Measurements from ENCODE around the gene TRAK1.

The TRAK1 gene

DNA sequence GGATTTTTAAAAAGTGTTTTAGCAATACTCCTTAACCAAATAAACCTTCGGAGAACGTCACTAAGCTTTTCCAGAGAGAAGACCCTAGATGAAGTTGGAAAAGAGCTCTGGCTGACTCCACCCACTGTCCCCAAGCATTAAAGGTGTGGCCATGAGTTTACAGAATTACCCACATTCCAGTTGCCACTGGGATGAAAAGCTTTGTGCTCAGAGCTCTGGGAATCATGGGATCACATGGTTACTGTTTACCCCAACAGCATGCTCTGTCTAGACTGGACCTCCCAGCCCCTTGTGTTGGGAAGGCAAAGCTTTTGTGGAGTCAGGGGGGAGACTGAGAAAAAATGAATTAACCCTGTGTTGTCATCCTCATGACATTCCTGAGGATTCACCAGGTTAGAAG lies 119.6 kb downstream of the TRAK1 start:
- Mint-ChIP-seq H3K9me3 (peaks cover 10% of the 10 kb centered on the region), H3K27ac (no peak overlapping the region), H3K36me3 (ENCODE audit: low read depth) (peaks cover 80% of the 10 kb centered on the region), H3K4me3 (no peak overlapping the region), H3K27me3 (ENCODE audit: low read depth, poor library complexity) (peaks cover 5% of the 10 kb centered on the region), H3K4me1 (peaks cover 18% of the 10 kb centered on the region)
- TF ChIP-seq, protein P1, sequence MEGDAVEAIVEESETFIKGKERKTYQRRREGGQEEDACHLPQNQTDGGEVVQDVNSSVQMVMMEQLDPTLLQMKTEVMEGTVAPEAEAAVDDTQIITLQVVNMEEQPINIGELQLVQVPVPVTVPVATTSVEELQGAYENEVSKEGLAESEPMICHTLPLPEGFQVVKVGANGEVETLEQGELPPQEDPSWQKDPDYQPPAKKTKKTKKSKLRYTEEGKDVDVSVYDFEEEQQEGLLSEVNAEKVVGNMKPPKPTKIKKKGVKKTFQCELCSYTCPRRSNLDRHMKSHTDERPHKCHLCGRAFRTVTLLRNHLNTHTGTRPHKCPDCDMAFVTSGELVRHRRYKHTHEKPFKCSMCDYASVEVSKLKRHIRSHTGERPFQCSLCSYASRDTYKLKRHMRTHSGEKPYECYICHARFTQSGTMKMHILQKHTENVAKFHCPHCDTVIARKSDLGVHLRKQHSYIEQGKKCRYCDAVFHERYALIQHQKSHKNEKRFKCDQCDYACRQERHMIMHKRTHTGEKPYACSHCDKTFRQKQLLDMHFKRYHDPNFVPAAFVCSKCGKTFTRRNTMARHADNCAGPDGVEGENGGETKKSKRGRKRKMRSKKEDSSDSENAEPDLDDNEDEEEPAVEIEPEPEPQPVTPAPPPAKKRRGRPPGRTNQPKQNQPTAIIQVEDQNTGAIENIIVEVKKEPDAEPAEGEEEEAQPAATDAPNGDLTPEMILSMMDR (IDR thresholded peaks at IDR 0.05): no peak
- no peak for DNase-seq

DNA sequence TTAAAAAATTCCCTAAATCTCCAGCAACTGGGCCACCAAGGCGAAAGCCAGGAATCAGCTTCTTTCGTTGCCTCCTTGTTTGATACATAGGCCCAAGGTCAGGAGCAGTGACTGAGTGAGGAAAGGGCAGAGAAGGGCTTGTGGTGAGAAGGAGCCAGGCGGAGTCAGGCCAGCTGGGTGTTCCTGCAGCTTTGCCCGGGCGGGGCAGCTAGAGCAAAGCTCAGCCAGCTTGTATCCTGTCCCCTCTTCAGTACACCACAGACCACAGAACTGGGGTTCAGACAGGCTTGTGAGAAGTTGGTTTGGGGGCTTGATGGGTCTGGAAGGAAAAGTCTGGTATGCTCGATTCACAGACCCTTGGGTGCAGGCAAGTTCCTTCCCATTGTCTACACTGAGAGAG lies 122.3 kb downstream of the TRAK1 start:
- H3K27ac Mint-ChIP-seq: no peak overlapping the region
- peaks cover 38% of the 10 kb centered on the region for H3K4me1 Mint-ChIP-seq
- H3K4me3 Mint-ChIP-seq: no peak overlapping the region
- H3K36me3 Mint-ChIP-seq (ENCODE audit: low read depth): peaks cover 60% of the 10 kb centered on the region
- TF ChIP-seq, protein P1 (IDR thresholded peaks at IDR 0.05): no peak
- H3K27me3 Mint-ChIP-seq (ENCODE audit: low read depth, poor library complexity): peaks cover 7% of the 10 kb centered on the region
- no peak for DNase-seq
- peaks cover 7% of the 10 kb centered on the region for H3K9me3 Mint-ChIP-seq

DNA sequence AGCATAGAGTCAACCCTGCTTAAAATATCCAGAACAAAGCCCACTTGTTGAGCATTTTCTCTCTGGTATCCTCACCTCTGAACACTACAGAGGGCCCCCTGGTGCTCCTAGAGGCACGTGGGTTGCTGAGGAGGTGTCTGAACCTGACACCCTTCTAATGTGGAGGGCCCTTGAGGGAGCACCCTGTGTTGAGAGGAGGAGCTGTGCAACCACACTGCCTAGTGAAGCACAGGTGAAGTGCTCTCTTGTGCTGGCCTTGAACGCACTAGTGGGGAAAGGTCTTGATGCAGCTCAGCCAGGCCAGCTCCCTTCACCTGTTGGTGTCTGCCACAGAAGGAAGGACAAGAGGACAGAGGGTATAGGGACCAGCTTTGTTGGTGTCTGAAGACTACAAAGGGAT lies 122.9 kb downstream of the TRAK1 start:
- Mint-ChIP-seq H3K27me3 (ENCODE audit: low read depth, poor library complexity) (peaks cover 7% of the 10 kb centered on the region), H3K9me3 (peaks cover 3% of the 10 kb centered on the region), H3K36me3 (ENCODE audit: low read depth) (peaks cover 54% of the 10 kb centered on the region), H3K4me3 (no peak overlapping the region), H3K27ac (no peak overlapping the region), H3K4me1 (peaks cover 38% of the 10 kb centered on the region)
- TF ChIP-seq, protein P1 (IDR thresholded peaks at IDR 0.05): no peak
- no peak for DNase-seq

DNA sequence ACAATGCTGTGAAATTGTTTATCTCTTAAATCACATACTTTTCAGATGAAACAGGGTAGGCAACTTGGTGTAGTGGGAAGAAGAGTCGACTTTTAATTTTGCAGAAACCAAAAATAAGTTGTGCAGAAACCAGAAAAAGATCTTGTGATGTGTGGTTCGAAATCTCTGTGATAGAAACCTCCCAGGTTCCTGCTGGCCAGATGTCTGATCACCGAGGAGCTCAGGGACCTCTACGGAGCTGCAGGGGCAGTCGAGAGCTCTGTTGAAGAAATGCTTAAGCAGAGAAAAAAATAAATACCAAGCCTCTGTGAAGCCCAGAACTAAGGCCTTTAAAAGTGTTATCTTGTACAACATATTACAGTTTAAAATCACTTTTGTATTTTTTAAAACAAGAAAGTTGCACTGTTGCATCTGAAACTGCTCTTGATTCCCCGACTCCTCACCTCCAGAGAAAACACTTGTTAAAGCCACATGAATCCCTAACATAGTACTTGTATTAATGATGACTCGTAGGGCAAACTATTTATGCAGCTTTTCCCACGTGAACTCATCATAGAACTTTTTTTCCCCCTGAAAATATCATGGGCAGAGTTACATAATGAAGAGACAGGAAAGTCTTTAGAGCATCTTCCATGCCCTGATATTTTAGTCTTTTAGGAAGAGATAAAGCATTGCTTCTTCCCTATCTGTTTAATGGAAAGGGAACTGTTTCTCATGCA lies 123.6 kb downstream of the TRAK1 start:
- TF ChIP-seq, protein P1 (IDR thresholded peaks at IDR 0.05): no peak
- Mint-ChIP-seq H3K4me1 (peaks cover 38% of the 10 kb centered on the region), H3K27me3 (ENCODE audit: low read depth, poor library complexity) (peaks cover 7% of the 10 kb centered on the region), H3K4me3 (no peak overlapping the region), H3K27ac (peak overlapping the region; percentile 41), H3K9me3 (no peaks in the 10 kb centered on the region), H3K36me3 (ENCODE audit: low read depth) (peaks cover 48% of the 10 kb centered on the region)
- no peak for DNase-seq

DNA sequence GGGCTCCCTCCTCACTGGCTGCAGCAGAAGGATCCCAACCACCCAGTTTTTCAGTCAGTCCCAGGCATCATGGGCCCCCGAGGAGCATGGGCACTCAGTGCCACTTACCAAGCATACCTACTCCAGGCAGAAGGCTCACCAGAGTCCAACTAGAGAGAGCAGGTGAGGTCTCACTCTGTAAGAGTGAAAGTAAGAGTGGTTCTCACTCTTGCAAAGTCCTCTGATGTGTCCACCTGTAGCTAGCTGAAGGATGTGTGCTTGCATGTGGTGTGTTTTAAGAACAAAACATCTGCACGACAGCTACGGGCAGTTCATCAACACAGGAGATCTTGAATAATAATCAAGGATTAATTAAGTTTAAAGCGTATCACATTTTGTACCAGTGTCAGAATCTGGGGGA lies 125.1 kb downstream of the TRAK1 start:
- Mint-ChIP-seq H3K9me3 (no peaks in the 10 kb centered on the region), H3K4me3 (no peak overlapping the region), H3K36me3 (ENCODE audit: low read depth) (peaks cover 45% of the 10 kb centered on the region), H3K27me3 (ENCODE audit: low read depth, poor library complexity) (peaks cover 7% of the 10 kb centered on the region), H3K4me1 (peaks cover 38% of the 10 kb centered on the region), H3K27ac (peak overlapping the region; percentile 51)
- DNase-seq: no peak
- TF ChIP-seq, protein P1 (IDR thresholded peaks at IDR 0.05): no peak

DNA sequence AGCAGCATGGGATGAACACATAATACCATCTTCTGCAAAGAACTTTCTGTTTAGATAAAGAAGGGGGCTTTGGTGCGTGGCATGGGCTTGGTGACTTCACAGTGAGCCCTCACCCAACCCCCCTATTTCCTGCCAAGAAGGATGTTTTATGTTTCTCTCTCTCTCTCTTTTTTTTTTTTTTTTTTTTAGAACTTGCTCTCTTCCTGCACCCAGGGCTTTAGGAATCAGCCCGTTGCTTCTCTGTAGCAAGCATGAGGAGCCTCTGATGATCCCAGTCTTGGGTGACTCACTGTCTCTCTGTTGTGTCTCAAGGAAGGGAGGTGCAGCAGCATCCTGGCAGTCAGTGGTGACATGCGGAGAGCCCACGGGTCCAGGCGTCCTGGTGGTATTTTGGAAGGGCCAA lies 125.8 kb downstream of the TRAK1 start:
- no peaks in the 10 kb centered on the region for H3K9me3 Mint-ChIP-seq
- peak overlapping the region; percentile 21 for H3K4me3 Mint-ChIP-seq
- no peak overlapping the region for H3K27ac Mint-ChIP-seq
- H3K36me3 Mint-ChIP-seq (ENCODE audit: low read depth): peaks cover 45% of the 10 kb centered on the region
- peaks cover 7% of the 10 kb centered on the region for H3K27me3 Mint-ChIP-seq (ENCODE audit: low read depth, poor library complexity)
- H3K4me1 Mint-ChIP-seq: peaks cover 38% of the 10 kb centered on the region
- TF ChIP-seq, protein P1 (IDR thresholded peaks at IDR 0.05): no peak
- no peak for DNase-seq
